PC-3 (cell line): ENCODE results near the gene TNFRSF18.

Experiments
- CTCF ChIP-seq: fragments of 300-600 bp; sonication (generic); conservative IDR thresholded peaks from 2 replicates; pipeline ENCODE4 v1.5.1; 2017; ENCODE audit warnings: antibody characterized with exemption, low read depth, mild to moderate bottlenecking, low read length
- EZH2 ChIP-seq: fragments of 300-600 bp; sonication (generic); IDR thresholded peaks from one replicate; pipeline ENCODE4 v1.6.1; 2017; ENCODE audit warnings: antibody characterized with exemption, mild to moderate bottlenecking, low read length; ENCODE audit not compliant: unreplicated experiment
- EZH2phosphoT487 ChIP-seq: fragments of 300-600 bp; sonication (generic); IDR thresholded peaks from 2 replicates; pipeline ENCODE4 v1.6.1; 2018; ENCODE audit warnings: mild to moderate bottlenecking, antibody characterized with exemption, low read length, borderline replicate concordance

GRCh38 chr1:1191734-1192133 lies 14.7 kb downstream of the TNFRSF18 start:
- TF ChIP-seq CTCF (no peak), EZH2phosphoT487 (no peak), EZH2 (no peak)
